Measurements from ENCODE around the gene TAMALIN. TPM values are rescaled to one million over a fixed set of nuclear protein-coding genes. Genes with fewer than 3 reads are reported as not detected.
A peak's percentile ranks its signal among the peaks of the same experiment; 100 is the strongest.

The TAMALIN gene
- total RNA-seq, 2 donors from 2014 or later = 9.9 to 32.9 TPM

DNA sequence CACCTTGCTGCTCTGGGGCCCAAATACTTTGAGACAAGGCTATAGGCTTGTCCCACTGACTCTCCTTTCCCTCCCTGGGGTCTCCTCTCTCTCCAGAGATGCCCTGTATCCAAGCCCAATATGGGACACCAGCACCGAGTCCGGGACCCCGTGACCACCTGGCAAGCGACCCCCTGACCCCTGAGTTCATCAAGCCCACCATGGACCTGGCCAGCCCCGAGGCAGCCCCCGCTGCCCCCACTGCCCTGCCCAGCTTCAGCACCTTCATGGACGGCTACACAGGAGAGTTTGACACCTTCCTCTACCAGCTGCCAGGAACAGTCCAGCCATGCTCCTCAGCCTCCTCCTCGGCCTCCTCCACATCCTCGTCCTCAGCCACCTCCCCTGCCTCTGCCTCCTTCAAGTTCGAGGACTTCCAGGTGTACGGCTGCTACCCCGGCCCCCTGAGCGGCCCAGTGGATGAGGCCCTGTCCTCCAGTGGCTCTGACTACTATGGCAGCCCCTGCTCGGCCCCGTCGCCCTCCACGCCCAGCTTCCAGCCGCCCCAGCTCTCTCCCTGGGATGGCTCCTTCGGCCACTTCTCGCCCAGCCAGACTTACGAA is 47.6 kb downstream of the TAMALIN start:
- no peaks in the 10 kb centered on the region for H3K9me3 Mint-ChIP-seq
- ATAC-seq = no peak
- peaks cover 6 to 29% of the 10 kb centered on the region in 2 donors for H3K36me3 Mint-ChIP-seq
- H3K27ac Mint-ChIP-seq = peak overlapping the region; percentile 14 to 98
- no peak for DNase-seq (ENCODE audit: low spot score in 2 of 2)

DNA sequence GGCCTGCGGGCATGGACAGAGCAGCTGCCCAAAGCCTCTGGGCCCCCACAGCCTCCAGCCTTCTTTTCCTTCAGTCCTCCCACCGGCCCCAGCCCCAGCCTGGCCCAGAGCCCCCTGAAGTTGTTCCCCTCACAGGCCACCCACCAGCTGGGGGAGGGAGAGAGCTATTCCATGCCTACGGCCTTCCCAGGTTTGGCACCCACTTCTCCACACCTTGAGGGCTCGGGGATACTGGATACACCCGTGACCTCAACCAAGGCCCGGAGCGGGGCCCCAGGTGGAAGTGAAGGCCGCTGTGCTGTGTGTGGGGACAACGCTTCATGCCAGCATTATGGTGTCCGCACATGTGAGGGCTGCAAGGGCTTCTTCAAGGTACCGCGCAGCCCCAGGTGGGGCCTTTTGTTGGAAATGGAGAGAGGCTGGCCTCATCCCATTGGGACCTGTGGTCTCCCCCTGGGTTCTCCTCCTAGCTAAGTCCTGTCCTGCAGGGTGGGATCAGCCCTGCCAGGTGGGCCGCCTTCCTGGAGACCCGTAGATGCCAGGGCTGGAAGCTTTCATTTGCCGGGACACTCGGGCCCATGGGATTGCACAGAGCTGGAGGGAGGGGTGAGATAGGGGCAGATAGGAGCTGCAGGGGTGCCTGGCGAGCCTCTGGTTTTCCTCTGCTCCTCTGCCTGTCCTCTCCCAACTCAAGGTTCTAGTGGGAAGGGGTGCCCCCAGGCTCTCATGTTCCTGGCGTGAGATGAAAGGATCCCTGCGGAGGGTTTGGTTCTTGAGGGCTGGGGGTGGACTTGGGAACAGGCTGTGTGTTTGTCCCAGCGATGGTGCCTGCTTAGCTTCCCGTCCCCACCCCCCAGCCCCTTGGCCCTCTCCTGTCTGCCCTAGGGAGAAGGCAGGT is 48.3 kb downstream of the TAMALIN start:
- ATAC-seq (no peak), DNase-seq (ENCODE audit: low spot score in 2 of 2) (no peak)
- Mint-ChIP-seq H3K36me3 (peaks cover 6 to 29% of the 10 kb centered on the region in 2 donors), H3K9me3 (no peaks in the 10 kb centered on the region), H3K27ac (peak overlapping the region; percentile 14 to 98)

DNA sequence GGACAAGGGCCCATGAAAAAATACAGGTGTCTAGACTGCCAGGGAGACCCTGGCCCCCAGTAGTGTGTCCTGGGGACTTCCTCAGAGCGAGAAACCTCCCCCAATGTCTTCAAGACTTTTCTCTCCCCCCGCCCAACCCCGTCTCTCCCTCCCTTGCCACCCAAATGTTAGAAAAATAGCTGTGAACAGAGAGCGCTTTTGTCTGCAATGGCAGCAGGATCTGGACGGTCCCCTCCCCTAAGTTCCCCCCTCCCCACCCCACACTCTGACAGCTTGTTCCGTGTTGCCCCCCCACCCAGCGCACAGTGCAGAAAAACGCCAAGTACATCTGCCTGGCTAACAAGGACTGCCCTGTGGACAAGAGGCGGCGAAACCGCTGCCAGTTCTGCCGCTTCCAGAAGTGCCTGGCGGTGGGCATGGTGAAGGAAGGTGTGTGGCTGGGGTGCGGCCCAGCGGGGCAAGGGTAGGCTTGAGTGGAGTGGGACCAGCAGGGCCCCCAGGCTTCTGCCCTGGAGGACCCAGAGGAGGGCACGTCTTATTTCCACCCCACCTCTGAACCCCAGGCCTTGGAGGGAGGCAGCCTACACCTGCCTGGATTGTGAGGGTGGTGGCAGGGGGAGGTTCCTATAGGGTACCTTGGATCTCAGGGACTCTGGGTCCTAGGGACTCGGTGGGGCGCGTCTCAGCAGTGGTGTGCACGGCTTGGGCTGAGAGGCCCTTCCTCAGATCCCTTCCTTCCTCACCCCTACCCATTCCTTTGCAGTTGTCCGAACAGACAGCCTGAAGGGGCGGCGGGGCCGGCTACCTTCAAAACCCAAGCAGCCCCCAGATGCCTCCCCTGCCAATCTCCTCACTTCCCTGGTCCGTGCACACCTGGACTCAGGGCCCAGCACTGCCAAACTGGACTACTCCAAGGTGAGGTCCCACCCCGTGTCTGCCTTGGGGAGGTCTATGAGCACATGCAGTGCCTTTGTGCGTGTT is 49.3 kb downstream of the TAMALIN start:
- Mint-ChIP-seq H3K36me3 (peaks cover 6 to 29% of the 10 kb centered on the region in 2 donors), H3K9me3 (no peaks in the 10 kb centered on the region), H3K27ac (peak overlapping the region in 1 of 2 donors; percentile 62)
- DNase-seq (ENCODE audit: low spot score in 2 of 2) (no peak), ATAC-seq (no peak)

DNA sequence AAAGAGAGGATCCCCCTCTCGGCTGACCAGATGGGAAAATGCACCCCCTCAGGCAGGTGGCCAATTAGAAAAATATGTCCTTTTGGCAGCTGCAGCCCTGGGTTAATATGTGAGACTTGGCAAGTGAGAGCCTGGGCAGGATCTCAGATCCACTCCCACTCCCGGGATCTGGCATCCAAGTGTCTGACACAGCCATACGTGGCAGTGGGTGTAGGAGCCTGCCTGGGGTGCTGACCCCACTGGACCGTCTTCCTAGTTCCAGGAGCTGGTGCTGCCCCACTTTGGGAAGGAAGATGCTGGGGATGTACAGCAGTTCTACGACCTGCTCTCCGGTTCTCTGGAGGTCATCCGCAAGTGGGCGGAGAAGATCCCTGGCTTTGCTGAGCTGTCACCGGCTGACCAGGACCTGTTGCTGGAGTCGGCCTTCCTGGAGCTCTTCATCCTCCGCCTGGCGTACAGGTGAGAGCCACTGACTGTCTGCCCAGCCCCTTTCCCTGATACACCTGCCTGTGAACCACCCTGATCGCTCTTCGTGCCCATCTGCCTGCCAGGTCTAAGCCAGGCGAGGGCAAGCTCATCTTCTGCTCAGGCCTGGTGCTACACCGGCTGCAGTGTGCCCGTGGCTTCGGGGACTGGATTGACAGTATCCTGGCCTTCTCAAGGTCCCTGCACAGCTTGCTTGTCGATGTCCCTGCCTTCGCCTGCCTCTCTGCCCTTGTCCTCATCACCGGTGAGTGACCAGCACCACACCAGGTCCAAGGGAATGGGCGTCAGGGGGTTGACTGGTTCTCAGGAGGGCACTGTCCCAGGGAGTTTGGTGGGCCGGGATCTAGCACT is 50.3 kb downstream of the TAMALIN start:
- ATAC-seq (no peak), DNase-seq (ENCODE audit: low spot score in 2 of 2) (no peak)
- Mint-ChIP-seq H3K36me3 (peaks cover 3 to 19% of the 10 kb centered on the region in 2 donors), H3K9me3 (no peaks in the 10 kb centered on the region), H3K27ac (peak overlapping the region in 1 of 2 donors; percentile 62)

DNA sequence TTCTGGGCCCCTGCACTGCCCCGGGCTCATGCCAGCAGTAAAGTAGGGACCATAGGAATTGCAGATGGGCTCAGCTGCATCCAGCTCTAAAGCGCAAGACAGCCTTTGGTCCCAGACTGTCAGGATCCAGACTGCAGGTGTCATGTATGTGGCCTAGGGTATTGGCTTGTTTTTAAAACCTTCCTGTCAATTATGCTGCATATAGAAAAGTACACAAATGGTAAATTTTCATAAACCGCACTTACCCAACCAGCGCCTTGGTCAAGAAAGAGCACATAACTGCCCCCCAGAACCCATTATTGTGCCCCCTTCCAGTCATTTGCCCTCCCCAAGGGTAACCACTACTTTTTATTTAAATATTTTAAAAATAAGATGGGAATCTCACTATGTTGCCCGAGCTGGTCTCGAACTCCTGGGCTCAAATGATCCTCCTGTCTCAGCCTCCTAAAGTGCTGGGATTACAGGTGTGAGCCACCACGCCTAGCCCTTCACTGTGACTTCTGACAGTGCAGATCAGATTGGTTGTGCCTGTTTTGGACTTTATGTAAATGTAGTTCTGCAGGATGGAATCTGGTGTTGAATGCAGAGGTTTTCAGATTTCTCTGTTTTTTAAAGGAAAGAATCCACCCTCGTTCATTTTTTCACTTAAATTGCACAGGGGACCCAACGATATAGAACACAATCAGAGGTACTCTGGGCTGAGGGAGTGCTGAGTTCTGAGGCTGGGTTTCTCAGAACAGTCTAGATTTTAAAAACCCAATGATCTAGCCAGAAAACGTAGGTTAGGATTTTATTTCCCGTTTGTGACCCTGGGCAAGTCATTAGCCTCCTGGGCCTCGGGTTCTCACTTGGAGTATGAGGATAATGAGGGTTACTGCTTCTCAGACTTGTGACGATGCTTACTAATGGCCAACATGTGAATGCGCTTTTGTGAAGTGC is 51.2 kb downstream of the TAMALIN start:
- DNase-seq (ENCODE audit: low spot score in 2 of 2) = no peak
- Mint-ChIP-seq H3K36me3 (peaks cover 0 to 10% of the 10 kb centered on the region in 2 donors), H3K9me3 (no peaks in the 10 kb centered on the region), H3K27ac (no peak overlapping the region)
- ATAC-seq = no peak

DNA sequence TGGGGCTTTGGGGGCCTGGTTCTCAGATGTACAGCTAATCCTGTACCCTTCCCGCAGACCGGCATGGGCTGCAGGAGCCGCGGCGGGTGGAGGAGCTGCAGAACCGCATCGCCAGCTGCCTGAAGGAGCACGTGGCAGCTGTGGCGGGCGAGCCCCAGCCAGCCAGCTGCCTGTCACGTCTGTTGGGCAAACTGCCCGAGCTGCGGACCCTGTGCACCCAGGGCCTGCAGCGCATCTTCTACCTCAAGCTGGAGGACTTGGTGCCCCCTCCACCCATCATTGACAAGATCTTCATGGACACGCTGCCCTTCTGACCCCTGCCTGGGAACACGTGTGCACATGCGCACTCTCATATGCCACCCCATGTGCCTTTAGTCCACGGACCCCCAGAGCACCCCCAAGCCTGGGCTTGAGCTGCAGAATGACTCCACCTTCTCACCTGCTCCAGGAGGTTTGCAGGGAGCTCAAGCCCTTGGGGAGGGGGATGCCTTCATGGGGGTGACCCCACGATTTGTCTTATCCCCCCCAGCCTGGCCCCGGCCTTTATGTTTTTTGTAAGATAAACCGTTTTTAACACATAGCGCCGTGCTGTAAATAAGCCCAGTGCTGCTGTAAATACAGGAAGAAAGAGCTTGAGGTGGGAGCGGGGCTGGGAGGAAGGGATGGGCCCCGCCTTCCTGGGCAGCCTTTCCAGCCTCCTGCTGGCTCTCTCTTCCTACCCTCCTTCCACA is 52.0 kb downstream of the TAMALIN start:
- Mint-ChIP-seq H3K9me3 (no peaks in the 10 kb centered on the region), H3K36me3 (peaks cover 0 to 6% of the 10 kb centered on the region in 2 donors), H3K27ac (no peak overlapping the region)
- DNase-seq (ENCODE audit: low spot score in 2 of 2) (no peak), ATAC-seq (no peak)

DNA sequence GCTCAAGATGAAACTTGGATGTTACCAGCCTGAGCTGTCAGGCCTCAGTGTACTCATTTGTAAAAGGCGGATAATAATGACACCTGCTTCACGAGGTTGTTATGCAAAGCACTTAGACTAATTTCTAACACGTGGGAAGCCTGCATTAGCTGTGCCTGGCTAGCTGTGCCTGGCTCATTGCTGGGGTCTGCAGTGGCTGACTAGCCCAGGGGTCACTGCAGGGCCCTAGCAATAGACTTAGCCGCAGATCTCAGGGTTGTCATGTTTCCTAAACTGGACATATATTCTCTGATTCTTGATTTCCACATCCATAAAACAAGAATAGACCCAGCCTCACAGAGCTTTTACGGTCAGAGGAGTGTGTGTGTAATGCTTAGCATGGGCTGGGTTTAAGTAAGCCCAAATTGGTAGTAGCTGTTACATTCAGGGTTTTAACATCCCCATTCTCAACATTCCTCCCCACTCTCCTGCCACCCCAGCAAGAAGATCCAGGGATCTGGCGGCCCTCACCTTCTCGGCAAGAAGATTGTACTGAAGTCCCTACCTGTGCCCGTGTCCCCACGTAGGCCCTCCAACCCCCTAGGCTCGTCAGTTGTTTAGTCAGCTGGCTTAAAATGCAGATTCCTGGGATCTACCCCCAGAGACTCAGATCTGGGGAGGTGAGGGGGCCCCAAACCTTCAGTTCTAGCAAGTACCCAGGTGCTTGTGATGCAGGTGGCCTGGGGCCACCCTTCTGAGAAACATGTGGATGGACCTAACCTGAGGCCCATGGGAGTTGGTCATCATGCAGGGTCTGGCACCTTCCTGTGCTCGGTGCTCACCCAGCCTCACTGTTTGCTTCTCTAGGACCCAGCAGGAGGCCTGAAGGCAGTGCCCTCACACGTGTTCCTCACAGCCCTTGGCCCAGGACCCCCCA is 53.1 kb downstream of the TAMALIN start:
- peaks cover 0 to 6% of the 10 kb centered on the region in 2 donors for H3K36me3 Mint-ChIP-seq
- H3K9me3 Mint-ChIP-seq = no peaks in the 10 kb centered on the region
- H3K27ac Mint-ChIP-seq = peak overlapping the region in 1 of 2 donors; percentile 53
- DNase-seq (ENCODE audit: low spot score in 2 of 2) (no peak), ATAC-seq (peak in 1 of 2 donors; percentile 7)

DNA sequence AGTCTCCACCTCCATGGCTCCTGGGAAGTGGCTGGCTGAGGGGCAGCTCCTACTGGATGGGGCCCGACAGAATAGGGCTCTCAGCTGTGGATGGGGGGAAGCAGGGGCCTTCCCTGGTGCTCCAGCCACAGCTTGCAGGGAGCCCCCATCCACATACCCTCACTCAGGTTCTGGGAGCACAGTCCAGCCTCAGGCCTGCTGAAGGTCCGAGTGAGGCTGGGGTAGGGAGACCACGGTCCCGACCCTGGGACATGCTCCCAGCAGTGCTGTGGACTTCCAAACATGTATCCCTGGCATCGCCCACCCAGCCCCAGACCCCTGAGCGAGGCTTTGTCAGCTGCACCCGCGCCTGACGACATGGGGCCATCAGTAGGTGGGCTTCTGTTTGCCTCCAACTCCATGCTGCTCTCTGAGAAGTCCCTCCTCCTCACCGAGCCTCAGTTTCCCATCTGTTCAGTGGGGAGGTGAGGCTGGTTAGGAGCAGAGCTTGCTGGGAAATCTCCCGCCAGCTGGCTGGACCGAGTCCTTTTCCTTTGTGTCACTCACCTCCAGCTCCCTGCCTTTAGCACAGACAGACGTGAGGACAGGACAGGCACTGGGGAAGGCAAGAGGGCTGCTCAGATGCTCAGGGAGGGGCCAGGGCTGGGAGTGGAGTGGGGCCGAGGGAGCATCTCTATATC is 53.9 kb downstream of the TAMALIN start:
- H3K36me3 Mint-ChIP-seq = peaks cover 0 to 6% of the 10 kb centered on the region in 2 donors
- H3K9me3 Mint-ChIP-seq = no peaks in the 10 kb centered on the region
- no peak for DNase-seq (ENCODE audit: low spot score in 2 of 2)
- H3K27ac Mint-ChIP-seq = no peak overlapping the region
- no peak for ATAC-seq

DNA sequence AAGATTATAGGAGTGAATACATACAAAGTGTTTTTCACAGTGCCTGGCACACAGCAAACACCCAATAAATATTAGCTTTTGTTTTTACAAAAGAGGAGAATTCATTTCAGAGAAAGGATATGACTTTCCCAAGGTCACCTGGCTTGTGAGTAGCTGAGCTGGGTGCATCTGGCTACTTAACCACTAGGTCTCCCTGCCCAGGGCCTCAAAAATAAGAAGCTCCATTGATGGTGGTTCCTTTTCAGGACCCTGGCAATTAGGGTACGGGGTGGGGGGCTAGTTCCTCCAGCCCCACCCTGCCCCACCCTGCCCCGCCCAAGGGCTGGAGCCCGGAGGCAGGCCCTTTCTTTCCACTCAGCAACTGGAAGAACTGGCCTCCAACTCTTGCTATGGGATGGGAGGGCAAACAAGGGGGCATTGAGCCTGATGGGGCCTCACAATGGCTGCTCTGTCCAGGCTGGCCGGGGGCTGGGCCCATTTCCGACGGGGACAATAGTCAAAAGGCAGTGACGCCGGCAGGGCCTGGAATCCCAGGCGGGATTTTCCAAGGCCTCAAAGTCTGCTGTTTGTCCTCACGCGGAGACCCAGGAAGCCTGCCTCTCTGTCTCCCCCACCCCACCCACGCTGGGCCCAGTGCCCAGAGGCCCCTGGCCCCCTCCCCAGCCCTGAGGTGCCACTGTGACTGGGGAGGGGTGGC is 54.9 kb downstream of the TAMALIN start:
- ATAC-seq (no peak), DNase-seq (ENCODE audit: low spot score in 2 of 2) (no peak)
- H3K9me3 Mint-ChIP-seq = no peaks in the 10 kb centered on the region

DNA sequence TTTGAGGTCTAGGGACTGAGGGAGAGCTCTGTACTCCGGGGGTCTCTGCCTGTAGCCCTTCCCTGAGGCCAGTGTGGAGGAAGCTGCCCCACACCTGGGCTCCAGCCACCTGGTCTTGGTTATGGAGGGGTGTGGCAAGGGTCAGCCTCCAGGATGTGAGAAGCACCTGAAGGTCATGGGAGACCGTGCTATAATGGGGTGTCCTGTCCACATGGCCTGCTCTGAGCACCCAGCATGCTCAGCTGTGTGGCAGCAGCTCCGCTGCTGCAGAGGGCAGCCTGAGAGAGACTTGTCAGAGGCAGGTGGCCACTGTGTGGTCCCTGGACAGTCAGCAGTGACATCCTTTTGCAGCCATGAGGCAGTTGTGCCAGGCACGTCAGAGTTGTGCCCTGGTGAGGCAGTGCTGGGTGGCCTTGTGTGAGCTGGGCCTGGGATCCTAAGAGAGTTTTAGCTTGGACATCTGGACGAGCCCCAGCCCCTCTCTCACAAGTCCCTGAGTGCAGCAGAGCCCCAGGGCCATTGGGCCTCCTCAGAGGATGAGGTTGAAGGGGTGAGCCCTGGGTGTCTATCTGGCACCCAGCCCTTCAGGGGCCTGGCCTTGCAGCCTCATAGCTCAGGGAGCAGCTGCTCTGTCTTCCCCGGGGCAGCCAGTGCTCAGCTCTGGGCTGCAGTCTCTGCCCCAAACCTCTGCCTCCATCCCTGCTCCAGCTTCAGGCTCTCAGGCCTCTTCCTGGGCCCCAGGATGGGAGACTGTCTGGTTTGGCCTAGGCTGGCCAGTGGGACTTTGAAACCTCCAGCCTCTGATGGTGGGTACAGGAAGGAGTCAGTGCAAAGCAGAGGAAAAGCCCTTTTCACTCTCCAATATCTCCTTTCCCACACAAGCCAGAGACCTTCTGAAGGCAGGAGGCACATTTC is 55.7 kb downstream of the TAMALIN start:
- no peak for DNase-seq (ENCODE audit: low spot score in 2 of 2)
- ATAC-seq = no peak
- peaks cover 0 to 1% of the 10 kb centered on the region in 2 donors for H3K36me3 Mint-ChIP-seq
- no peak overlapping the region for H3K27ac Mint-ChIP-seq
- H3K9me3 Mint-ChIP-seq = no peaks in the 10 kb centered on the region

More for the DNA sequence above, 54.9 kb downstream of the TAMALIN start:
- Mint-ChIP-seq H3K27ac (no peak overlapping the region), H3K36me3 (peaks cover 0 to 6% of the 10 kb centered on the region in 2 donors)

DNA sequence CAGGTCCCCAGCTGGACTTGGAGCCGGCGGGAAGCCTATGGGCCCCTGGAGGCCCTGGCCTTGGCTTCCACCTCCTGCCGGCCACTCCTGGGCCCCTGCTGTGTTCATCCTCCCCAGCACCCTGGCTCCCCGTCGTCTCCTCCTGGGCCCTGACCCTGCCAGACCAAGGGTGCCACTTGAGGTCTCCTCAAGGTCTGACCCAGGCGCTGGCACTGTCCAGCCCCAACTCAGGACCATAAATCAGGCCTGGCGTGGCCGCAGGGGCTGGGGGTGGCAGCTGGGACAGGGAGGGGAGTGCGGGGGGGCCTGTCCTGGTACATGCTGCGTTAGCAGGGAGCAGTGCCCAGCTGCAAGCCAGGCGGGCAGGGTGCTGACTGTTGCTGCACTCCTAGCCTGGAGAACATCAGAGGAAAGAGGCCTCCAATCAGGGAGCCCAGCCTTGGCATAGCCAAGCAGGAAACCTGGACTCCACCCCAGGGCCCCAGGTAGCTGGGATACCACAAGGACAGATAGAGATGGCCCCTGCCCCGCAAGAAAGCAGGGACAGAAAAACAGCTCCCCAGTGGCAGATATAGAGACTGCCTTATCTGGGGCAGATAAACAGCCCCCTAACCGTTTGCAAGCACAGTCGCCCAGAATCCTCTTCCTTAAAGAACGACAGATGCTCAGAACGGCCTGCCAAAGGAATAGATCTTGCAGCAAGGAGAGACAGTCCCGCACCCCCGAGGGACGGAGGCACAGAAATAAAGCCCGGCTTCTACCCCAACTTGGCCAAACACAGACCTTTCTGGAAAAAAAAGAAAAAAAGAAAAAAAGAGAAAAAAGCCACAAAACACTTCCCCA is 56.6 kb downstream of the TAMALIN start:
- peak overlapping the region in 1 of 2 donors; percentile 51 for H3K27ac Mint-ChIP-seq
- ATAC-seq (no peak), DNase-seq (ENCODE audit: low spot score in 2 of 2) (no peak)
- H3K36me3 Mint-ChIP-seq = no peaks in the 10 kb centered on the region
- no peaks in the 10 kb centered on the region for H3K9me3 Mint-ChIP-seq

All from activated naive CD4-positive, alpha-beta T cell treated with anti-CD3 and anti-CD28 coated beads, Interleukin-2, amount 50 U/mL, for 72 hours (primary cell).